Caco-2 (cell line): Measurements from ENCODE around the gene NWD2. TPM values are rescaled to one million over a fixed set of nuclear protein-coding genes. Genes with fewer than 3 reads are reported as not detected.

Experiments used
- BruUV-seq: library from RNA; stranded (reverse); fragments of 400-500 nt; replicated peaks from 2 replicates; lab custom pipeline; 2021; lab: Mats Ljungman, UMichigan
- CTCF ChIA-PET: fragments of 300-600 bp; sonication (Branson Sonifier 250); formaldehyde crosslinking; loops from one replicate; lab custom pipeline; 2022; ENCODE audit warnings: antibody characterized with exemption; lab: Charles Lee
- POLR2A ChIA-PET: fragments of 300-600 bp; sonication (Branson Sonifier 250); formaldehyde crosslinking; loops from one replicate; lab custom pipeline; 2022; ENCODE audit warnings: antibody characterized with exemption; lab: Charles Lee
- DNase-seq, 2 experiments: peaks; one replicate each; pipeline versions ENCODE4 v3.0.0 to v3.0.0-alpha.2; 2020 to 2022
- H3K27me3 ChIP-seq: replicated peaks from 2 replicates; pipeline ENCODE4 v1.6.0; 2011; ENCODE audit warnings: low read length; ENCODE audit not compliant: control insufficient read depth, insufficient read depth
- H3K36me3 ChIP-seq: 2 replicates; pipeline ENCODE4 v1.5.1; 2011; ENCODE audit warnings: low read length; ENCODE audit not compliant: control insufficient read depth, insufficient read depth
- H3K4me1 ChIP-seq: fragments of 250-450 bp; sonication (Bioruptor Pico); 2 replicates; pipeline ENCODE4 v1.5.1; 2020; ENCODE audit warnings: mild to moderate bottlenecking
- H3K4me3 ChIP-seq: 2 replicates; pipeline ENCODE4 v1.5.1; 2011; ENCODE audit warnings: low read depth, mild to moderate bottlenecking, control low read depth, low read length
- H3K9me3 ChIP-seq: fragments of 250-450 bp; sonication (Bioruptor Pico); 2 replicates; pipeline ENCODE4 v1.5.1; 2020; ENCODE audit warnings: mild to moderate bottlenecking, moderate library complexity
- H3K27ac Mint-ChIP-seq: one replicate; pipeline ENCODE4 v1.8.0; 2022; ENCODE audit warnings: mixed read lengths; ENCODE audit not compliant: unreplicated experiment
- H3K27me3 Mint-ChIP-seq: one replicate; pipeline ENCODE4 v1.8.0; 2022; ENCODE audit warnings: mixed read lengths; ENCODE audit not compliant: insufficient read depth, unreplicated experiment
- H3K36me3 Mint-ChIP-seq: one replicate; pipeline ENCODE4 v1.8.0; 2022; ENCODE audit warnings: mild to moderate bottlenecking, mixed read lengths; ENCODE audit not compliant: insufficient read depth, unreplicated experiment
- H3K4me1 Mint-ChIP-seq: one replicate; pipeline ENCODE4 v1.8.0; 2022; ENCODE audit warnings: low read depth, mixed read lengths; ENCODE audit not compliant: unreplicated experiment
- H3K4me3 Mint-ChIP-seq: one replicate; pipeline ENCODE4 v1.8.0; 2022; ENCODE audit warnings: mild to moderate bottlenecking, moderate library complexity, mixed read lengths; ENCODE audit not compliant: unreplicated experiment
- H3K9me3 Mint-ChIP-seq: one replicate; pipeline ENCODE4 v1.8.0; 2022; ENCODE audit warnings: mixed read lengths; ENCODE audit not compliant: unreplicated experiment
- CTCF ChIP-seq, 2 experiments: fragments of 200-600 bp in 1 of 2; IDR thresholded peaks; 1 replicate in 1 of 2; 2 replicates in 1 of 2; pipeline versions ENCODE4 v1.5.1 to v1.8.0; 2011 to 2022; ENCODE audit warnings: antibody characterized with exemption in 1 of 2, control low read depth in 1 of 2, inconsistent platforms in 1 of 2, low read depth in 1 of 2, low read length in 1 of 2, mild to moderate bottlenecking in 1 of 2, moderate library complexity in 1 of 2; ENCODE audit not compliant: insufficient read depth in 1 of 2, severe bottlenecking in 1 of 2, unreplicated experiment in 1 of 2
- intact Hi-C: fragments of 100-400 bp; cut with micrococcal nuclease; formaldehyde crosslinking; loops from one replicate; pipeline ENCODE4 v1.10.0; 2022; ENCODE audit not compliant: unreplicated experiment
- total RNA-seq: library from RNA; stranded (reverse); gene quantifications from 2 replicates; pipeline ENCODE4 v1.2.3, GENCODE V29; 2022

NWD2 gene
- total RNA-seq, 1 experiment from 2014 or later, result not detected

GRCh38 chr4:37478151-37478550, 233.6 kb downstream of the NWD2 start:
- Mint-ChIP-seq H3K27ac (no peak overlapping the region), H3K4me1 (peaks cover 28% of the 10 kb centered on the region), H3K4me3 (no peak overlapping the region), H3K9me3 (no peaks in the 10 kb centered on the region), H3K36me3 (peaks cover 10% of the 10 kb centered on the region), H3K27me3 (no peaks in the 10 kb centered on the region)
- Histone ChIP-seq H3K36me3 (no peaks in the 10 kb centered on the region), H3K4me3 (no peak overlapping the region), H3K4me1 (peaks cover 49% of the 10 kb centered on the region), H3K27me3 (no peaks in the 10 kb centered on the region), H3K9me3 (peaks cover 2% of the 10 kb centered on the region; the same call in 1 of the 2 replicates)
- intact Hi-C loops, result no loop called here
- DNase-seq, result no peak
- no peak for TF ChIP-seq CTCF (IDR thresholded peaks at IDR 0.05; ENCODE audit: insufficient read depth in 1 of 2, low read depth in 1 of 2, low read length in 1 of 2, severe bottlenecking in 1 of 2, unreplicated experiment in 1 of 2)
- no TSS peak for BruUV-seq
- CTCF ChIA-PET, result no interaction called here
- POLR2A ChIA-PET, result no interaction called here

- intact Hi-C loops, result no loop called here
- H3K36me3 ChIP-seq, result no peaks in the 10 kb centered on the region
- ChIA-PET POLR2A (no interaction called here), CTCF (no interaction called here)
- Mint-ChIP-seq H3K27me3 (no peaks in the 10 kb centered on the region), H3K4me3 (peak overlapping the region; percentile 45), H3K36me3 (peaks cover 5% of the 10 kb centered on the region), H3K9me3 (no peaks in the 10 kb centered on the region), H3K27ac (peak overlapping the region; percentile 66), H3K4me1 (peaks cover 28% of the 10 kb centered on the region)
- peaks cover 47% of the 10 kb centered on the region for H3K4me1 ChIP-seq
- BruUV-seq, result no TSS peak
- no peaks in the 10 kb centered on the region for H3K27me3 ChIP-seq
- H3K9me3 ChIP-seq, result peaks cover 2% of the 10 kb centered on the region; the same call in 1 of the 2 replicates
- peak; percentile 20 to 56 for DNase-seq
- H3K4me3 ChIP-seq, result no peak overlapping the region
- no peak for TF ChIP-seq CTCF (IDR thresholded peaks at IDR 0.05; ENCODE audit: insufficient read depth in 1 of 2, low read depth in 1 of 2, low read length in 1 of 2, severe bottlenecking in 1 of 2, unreplicated experiment in 1 of 2)
These were observed 236.0 kb downstream of the NWD2 start for GRCh38 chr4:37480509-37480908.

- H3K27me3 Mint-ChIP-seq, result no peaks in the 10 kb centered on the region
- H3K9me3 Mint-ChIP-seq, result no peaks in the 10 kb centered on the region
- peaks cover 21% of the 10 kb centered on the region for H3K4me1 Mint-ChIP-seq
- no peaks in the 10 kb centered on the region for H3K36me3 ChIP-seq
- TF ChIP-seq CTCF (IDR thresholded peaks at IDR 0.05; ENCODE audit: insufficient read depth in 1 of 2, low read depth in 1 of 2, low read length in 1 of 2, severe bottlenecking in 1 of 2, unreplicated experiment in 1 of 2), result no peak
- no peak overlapping the region for H3K4me3 Mint-ChIP-seq
- ChIA-PET CTCF (no interaction called here), POLR2A (no interaction called here)
- peaks cover 5% of the 10 kb centered on the region for H3K36me3 Mint-ChIP-seq
- peaks cover 38% of the 10 kb centered on the region for H3K4me1 ChIP-seq
- H3K9me3 ChIP-seq, result peaks cover 2% of the 10 kb centered on the region; the same call in 1 of the 2 replicates
- no peaks in the 10 kb centered on the region for H3K27me3 ChIP-seq
- no peak overlapping the region for H3K27ac Mint-ChIP-seq
- no TSS peak for BruUV-seq
- intact Hi-C loops, result no loop called here
- H3K4me3 ChIP-seq, result no peak overlapping the region
- no peak for DNase-seq
These were observed 237.1 kb downstream of the NWD2 start for GRCh38 chr4:37481547-37482122.
